ENCODE data around the gene KRTAP5-8. TPM values are rescaled to one million over a fixed set of nuclear protein-coding genes. Genes with fewer than 3 reads are reported as not detected.

Gene KRTAP5-8
- total RNA-seq, 1 experiment from 2014 or later = not detected

- no peak overlapping the region for H3K4me3 ChIP-seq (ENCODE audit: low read depth, low read length, poor library complexity, severe bottlenecking)
- no peaks in the 10 kb centered on the region for H3K4me1 ChIP-seq (ENCODE audit: insufficient read depth, low read length, poor library complexity, severe bottlenecking)
- TF ChIP-seq EZH2 (IDR thresholded peaks at IDR 0.05; ENCODE audit: borderline replicate concordance, low read depth, low read length, poor library complexity, severe bottlenecking) (no peak), CTCF (conservative IDR thresholded peaks at IDR 0.05; ENCODE audit: low read depth, low read length) (no peak)
- ChIA-PET POLR2A (ENCODE audit: low non-redundant PET) (no interaction called here), CTCF (no interaction called here)
- H3K36me3 ChIP-seq (ENCODE audit: insufficient read depth, low read length, poor library complexity, severe bottlenecking) = no peaks in the 10 kb centered on the region
- no peaks in the 10 kb centered on the region for H3K9me3 ChIP-seq (ENCODE audit: low read depth, low read length, poor library complexity, severe bottlenecking)
- no peak overlapping the region for H3K27ac ChIP-seq (ENCODE audit: low read depth, low read length, poor library complexity, severe bottlenecking)
- DNase-seq (ENCODE audit: low spot score) = no peak
- H3K27me3 ChIP-seq (replicated peaks; ENCODE audit: insufficient read depth, low read depth, low read length, poor library complexity) = no peaks in the 10 kb centered on the region
- no TSS peak for BruUV-seq (replicated peaks)
- intact Hi-C loops (cut with micrococcal nuclease; ENCODE audit: unreplicated experiment) = no loop called here
Measured at GRCh38 chr11:71551711-71552110, 13.9 kb downstream of the KRTAP5-8 start.

GRCh38 chr11:71554996-71555395 is 17.2 kb downstream of the KRTAP5-8 start:
- CTCF ChIA-PET = no interaction called here
- no peaks in the 10 kb centered on the region for H3K9me3 ChIP-seq (ENCODE audit: low read depth, low read length, poor library complexity, severe bottlenecking)
- H3K4me1 ChIP-seq (ENCODE audit: insufficient read depth, low read length, poor library complexity, severe bottlenecking) = no peaks in the 10 kb centered on the region
- intact Hi-C loops (cut with micrococcal nuclease; ENCODE audit: unreplicated experiment) = no loop called here
- no TSS peak for BruUV-seq (replicated peaks)
- no peak for DNase-seq (ENCODE audit: low spot score)
- H3K27ac ChIP-seq (ENCODE audit: low read depth, low read length, poor library complexity, severe bottlenecking) = no peak overlapping the region
- no peaks in the 10 kb centered on the region for H3K27me3 ChIP-seq (replicated peaks; ENCODE audit: insufficient read depth, low read depth, low read length, poor library complexity)
- TF ChIP-seq CTCF (conservative IDR thresholded peaks at IDR 0.05; ENCODE audit: low read depth, low read length) (no peak), EZH2 (IDR thresholded peaks at IDR 0.05; ENCODE audit: borderline replicate concordance, low read depth, low read length, poor library complexity, severe bottlenecking) (no peak)
- no peaks in the 10 kb centered on the region for H3K36me3 ChIP-seq (ENCODE audit: insufficient read depth, low read length, poor library complexity, severe bottlenecking)
- no peak overlapping the region for H3K4me3 ChIP-seq (ENCODE audit: low read depth, low read length, poor library complexity, severe bottlenecking)
- POLR2A ChIA-PET (ENCODE audit: low non-redundant PET) = no interaction called here

GRCh38 chr11:71555508-71555907 is 17.7 kb downstream of the KRTAP5-8 start:
- BruUV-seq (replicated peaks) = no TSS peak
- intact Hi-C loops (cut with micrococcal nuclease; ENCODE audit: unreplicated experiment) = no loop called here
- TF ChIP-seq EZH2 (IDR thresholded peaks at IDR 0.05; ENCODE audit: borderline replicate concordance, low read depth, low read length, poor library complexity, severe bottlenecking) = no peak
- TF ChIP-seq CTCF (conservative IDR thresholded peaks at IDR 0.05; ENCODE audit: low read depth, low read length) = no peak
- Histone ChIP-seq H3K27ac (ENCODE audit: low read depth, low read length, poor library complexity, severe bottlenecking) (no peak overlapping the region), H3K4me3 (ENCODE audit: low read depth, low read length, poor library complexity, severe bottlenecking) (no peak overlapping the region), H3K36me3 (ENCODE audit: insufficient read depth, low read length, poor library complexity, severe bottlenecking) (no peaks in the 10 kb centered on the region), H3K27me3 (replicated peaks; ENCODE audit: insufficient read depth, low read depth, low read length, poor library complexity) (no peaks in the 10 kb centered on the region), H3K9me3 (ENCODE audit: low read depth, low read length, poor library complexity, severe bottlenecking) (no peaks in the 10 kb centered on the region), H3K4me1 (ENCODE audit: insufficient read depth, low read length, poor library complexity, severe bottlenecking) (no peaks in the 10 kb centered on the region)
- no peak for DNase-seq (ENCODE audit: low spot score)
- POLR2A ChIA-PET (ENCODE audit: low non-redundant PET) = no interaction called here
- CTCF ChIA-PET = no interaction called here

All from A673 (cell line).